HG02852 (cell line): ENCODE measurements around the gene NCOA1.
"Not testable (repeated sequence)": the region's sequence is repeated elsewhere in the genome, so short reads cannot be mapped to it uniquely, and the experiment has no call there.

Source experiments
- ATAC-seq: cut with Tn5 transposase; IDR thresholded peaks from one replicate; pipeline ENCODE4 v1.9.1; 2021; ENCODE audit warnings: mild to moderate bottlenecking, moderate library complexity; ENCODE audit not compliant: unreplicated experiment

The NCOA1 gene

DNA sequence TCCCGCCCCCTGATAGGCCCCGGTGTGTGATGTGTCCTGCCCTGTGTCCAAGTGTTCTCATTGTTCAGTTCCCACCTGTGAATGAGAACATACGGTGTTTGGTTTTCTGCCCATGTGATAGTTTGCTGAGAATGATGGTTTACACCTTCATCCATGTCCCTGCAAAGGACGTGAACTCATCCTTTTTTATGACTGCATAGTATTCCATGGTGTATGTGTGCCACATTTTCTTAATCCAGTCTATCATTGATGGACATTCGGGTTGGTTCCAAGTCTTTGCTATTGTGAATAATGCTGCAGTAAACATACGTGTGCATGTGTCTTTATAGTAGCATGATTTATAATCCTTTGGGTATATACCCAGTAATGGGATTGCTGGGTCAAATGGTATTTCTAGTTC, 40.6 kb downstream of the NCOA1 start:
- ATAC-seq, result not testable (repeated sequence)

- not testable (repeated sequence) for ATAC-seq
Observed at GRCh38 chr2:24532057-24532456, 41.0 kb downstream of the NCOA1 start.

- not testable (repeated sequence) for ATAC-seq
Observed at GRCh38 chr2:24533574-24533973, 42.5 kb downstream of the NCOA1 start.

DNA sequence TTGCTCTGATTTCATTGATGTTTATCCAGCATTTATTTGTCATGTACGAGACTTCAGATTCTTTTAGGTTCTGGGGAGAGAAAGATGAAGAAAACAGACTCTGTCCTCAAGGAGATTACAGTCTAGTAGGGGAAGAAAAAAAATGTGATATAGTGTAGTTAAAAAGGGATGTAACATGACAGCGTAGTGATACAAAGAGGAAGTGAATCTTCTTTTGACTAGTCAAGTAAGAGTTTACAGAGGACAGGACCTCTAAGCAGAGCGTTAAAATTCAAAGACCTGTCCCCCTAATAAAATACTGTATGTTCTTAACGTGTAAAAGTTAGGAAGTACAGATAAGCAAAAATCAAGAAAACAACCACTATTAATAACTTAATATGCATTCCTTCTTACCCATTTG, 47.7 kb downstream of the NCOA1 start:
- ATAC-seq, result no peak

- ATAC-seq, result no peak
Observed at GRCh38 chr2:24539258-24539657, 48.2 kb downstream of the NCOA1 start.

DNA sequence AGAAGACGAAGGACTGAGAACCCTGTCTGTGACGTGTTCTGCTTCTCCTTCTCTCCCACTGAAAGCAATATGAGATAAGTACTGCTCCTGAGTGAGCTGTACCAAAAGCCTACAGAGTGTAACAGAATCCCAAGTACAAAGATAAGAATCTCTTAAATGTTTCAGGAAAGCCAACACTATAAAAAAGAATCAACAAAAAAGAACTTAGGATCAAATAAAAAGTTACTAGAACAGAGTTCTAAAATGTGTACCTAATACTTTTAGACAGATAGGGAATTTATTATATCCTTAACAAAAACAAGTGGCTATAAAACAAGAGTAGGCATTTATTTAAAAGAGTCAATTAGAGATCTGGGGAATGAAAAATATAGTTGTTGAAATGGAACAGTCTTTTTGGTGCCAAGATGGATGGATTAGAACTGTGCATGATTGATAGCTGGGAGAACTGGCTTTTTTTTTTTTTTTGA, 49.0 kb downstream of the NCOA1 start:
- no peak for ATAC-seq

DNA sequence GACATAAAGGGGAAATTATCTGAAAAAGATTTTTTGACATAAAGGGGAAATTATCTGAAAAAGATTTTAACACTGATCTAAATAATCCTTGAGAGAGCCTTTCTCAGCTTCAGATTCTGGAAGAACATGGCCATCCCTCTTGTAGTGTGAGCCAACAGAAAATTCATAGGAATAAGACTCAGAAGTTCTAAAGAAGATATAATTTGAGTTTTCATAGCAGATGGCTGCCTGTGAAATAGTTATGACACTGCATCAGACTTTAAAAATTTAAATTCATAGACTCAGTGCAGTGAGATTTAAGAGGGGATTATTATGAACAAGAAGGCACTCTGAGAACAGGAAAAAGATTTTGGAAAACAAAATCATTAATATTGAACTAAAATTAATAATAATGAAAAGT, 50.6 kb downstream of the NCOA1 start:
- ATAC-seq, result no peak

- ATAC-seq, result no peak
Observed at GRCh38 chr2:24542269-24542872, 51.3 kb downstream of the NCOA1 start.

DNA sequence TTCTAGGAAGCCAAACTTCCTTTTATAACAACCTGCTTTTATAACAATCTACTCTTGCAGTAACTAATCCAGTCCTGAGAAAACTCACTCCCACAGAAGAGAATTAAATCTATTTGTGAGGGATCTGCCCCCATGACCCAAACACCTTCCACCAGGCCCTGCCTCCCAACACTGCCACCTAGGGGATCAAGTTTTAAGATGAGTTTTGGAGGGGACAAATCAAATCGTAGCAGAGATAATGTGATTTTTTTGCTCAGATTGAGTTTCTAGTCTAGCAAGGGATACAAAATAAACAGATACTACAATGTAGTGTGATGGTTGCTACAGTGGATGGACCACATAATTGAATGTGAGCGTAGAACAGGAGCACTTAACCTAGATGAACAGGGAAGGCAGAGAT, 52.2 kb downstream of the NCOA1 start:
- no peak for ATAC-seq

DNA sequence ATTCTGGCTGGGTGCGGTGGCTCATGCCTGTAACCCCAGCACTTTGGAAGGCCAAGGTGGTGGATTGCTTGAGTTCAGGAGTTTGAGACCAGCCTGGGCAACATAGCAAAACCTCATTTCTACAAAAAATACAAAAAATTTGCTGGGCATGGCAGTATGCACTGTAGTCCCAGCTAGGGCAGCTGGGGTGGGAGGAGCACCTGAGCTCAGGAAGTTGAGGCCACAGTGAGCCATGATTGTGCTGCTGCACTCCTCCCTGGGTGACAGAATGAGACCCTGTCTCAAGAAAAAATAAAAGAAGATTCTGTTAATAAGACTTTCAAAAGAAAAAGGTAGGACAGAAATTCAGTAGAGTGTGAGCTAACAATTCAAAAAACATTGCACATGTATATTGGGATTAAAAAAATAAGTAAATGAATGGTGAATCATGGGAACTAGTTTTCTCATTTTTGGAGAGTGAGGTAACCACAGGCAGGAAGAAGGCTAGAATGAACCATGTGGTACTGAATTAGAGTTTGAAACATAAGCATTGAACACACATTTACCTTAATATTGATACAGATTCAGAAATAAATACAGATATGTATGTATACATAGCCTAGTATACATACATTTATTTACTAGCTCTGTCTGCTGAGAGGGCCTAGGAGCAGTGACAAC, 53.5 kb downstream of the NCOA1 start:
- ATAC-seq, result no peak

DNA sequence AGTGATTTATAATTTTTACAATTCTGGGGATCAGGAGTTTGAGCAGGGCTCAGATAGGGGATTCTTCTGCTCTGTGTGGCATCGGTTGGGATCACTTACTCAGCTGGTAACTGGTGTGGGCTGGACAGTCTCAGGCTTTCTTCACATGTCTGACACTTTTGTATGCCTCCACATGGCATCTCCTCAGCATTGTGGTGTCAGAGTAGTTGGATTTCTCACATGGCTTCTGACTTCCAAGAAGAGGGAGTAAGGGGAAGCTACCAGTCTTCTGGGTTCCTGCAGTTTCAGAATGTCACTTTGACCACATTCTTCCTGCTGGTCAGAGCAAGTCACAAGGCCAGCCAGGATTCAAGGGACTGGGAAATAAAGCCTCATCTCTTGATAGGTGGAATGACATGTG, 55.6 kb downstream of the NCOA1 start:
- no peak for ATAC-seq

DNA sequence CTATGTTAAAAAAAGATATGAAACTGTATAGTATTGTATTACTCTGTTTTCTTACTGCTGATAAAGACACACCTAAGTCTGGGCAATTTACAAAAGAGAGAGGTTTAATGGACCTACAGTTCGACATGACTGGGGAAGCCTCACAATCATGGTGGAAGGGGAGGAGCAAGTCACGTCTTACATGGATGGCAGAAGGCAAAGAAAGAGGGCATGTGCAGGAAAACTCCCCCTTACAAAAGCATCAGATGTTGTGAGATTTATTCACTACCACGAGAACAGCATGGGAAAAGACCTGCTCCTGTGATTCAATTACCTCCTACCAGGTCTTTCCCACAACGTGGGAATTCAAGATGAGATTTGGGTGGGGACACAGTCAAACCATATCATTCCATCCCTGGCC, 57.0 kb downstream of the NCOA1 start:
- no peak for ATAC-seq

DNA sequence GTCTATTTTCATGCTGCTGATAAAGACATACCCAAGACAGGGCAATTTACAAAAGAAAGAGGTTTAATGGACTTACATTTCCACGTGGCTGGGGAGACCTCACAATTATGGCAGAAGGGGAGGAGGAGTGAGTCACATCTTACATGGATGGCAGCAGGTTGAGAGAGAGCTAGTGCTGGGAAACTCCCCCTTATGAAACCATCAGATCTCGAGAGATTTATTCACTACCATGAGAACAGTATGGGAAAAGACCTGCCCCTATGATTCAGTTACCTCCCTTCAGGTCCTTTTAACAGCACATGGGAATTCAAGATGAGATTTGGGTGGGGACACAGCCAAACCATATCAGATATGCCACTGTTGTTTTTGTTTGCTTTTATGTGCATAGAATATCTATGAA, 59.2 kb downstream of the NCOA1 start:
- ATAC-seq, result not testable (repeated sequence)

DNA sequence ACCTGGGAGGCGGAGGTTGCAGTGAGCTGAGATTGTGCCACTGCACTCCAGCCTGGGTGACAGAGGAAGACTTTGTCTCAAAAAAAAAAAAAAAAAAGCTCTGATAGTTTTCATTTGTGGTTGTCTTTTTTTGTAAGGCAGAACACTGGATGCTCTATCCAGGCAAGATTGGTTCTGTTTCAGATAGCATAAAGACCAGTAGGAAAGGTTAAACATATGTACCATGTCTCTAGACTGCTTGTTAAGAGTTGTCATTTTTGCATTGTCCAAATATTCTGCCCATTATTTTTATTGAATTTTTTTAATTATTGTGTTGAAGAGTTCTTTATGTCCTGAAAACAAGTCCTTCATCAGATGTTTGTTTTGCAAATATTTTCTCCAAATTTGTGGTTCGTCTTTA, 60.0 kb downstream of the NCOA1 start:
- ATAC-seq, result no peak

GRCh38 chr2:24552836-24553235, 61.8 kb downstream of the NCOA1 start:
- no peak for ATAC-seq

- no peak for ATAC-seq
Observed at GRCh38 chr2:24558781-24559472, 67.9 kb downstream of the NCOA1 start.

- ATAC-seq, result no peak
Observed at GRCh38 chr2:24559473-24560113, 68.5 kb downstream of the NCOA1 start.

DNA sequence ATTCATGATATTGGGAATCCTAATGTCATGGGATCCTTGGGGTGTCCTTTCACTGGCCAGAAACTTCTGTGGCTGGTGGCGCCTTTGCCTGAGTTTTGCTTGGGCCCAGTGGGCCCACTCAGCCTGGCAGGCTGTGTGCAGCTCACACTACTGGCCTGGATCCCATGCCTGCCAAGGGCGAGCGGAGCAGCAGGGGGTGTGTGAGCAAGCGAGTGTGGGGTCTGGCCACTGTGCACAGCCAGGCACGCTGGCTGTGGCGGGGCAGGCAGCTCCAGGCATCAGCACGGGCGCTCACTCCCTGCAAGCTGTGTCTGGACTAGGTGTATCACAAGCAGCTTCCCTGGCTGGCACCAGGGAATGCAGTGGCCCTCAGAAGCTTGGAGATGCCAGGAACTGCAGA, 74.5 kb downstream of the NCOA1 start:
- ATAC-seq, result no peak

DNA sequence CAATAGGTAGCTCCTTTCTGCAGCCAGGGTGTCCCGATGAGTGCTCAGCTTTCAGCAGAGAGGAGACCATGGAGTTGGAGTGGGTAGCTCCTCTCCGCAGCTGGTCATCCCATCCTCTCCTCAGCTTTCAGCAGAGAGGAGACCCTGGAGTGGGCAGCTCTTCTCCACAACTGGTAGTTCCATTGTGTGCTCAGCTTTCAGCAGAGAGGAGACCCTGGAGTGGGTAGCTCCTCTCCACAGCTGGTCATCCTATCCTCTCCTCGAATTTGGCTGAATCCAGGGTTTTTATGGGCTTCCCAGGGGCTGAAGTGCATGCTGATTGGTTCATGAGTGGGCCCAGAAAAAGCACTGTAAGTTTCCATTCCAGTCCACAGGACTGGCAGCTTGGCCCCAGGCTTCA, 75.2 kb downstream of the NCOA1 start:
- no peak for ATAC-seq

- no peak for ATAC-seq
Observed at GRCh38 chr2:24566630-24567029, 75.6 kb downstream of the NCOA1 start.

- ATAC-seq, result no peak
Observed at GRCh38 chr2:24568551-24568950, 77.5 kb downstream of the NCOA1 start.

GRCh38 chr2:24569565-24569964, 78.5 kb downstream of the NCOA1 start:
- ATAC-seq, result not testable (repeated sequence)
